ENCODE results near the gene TXNRD1. TPM values are rescaled to one million over a fixed set of nuclear protein-coding genes. Genes with fewer than 3 reads are reported as not detected.

The TXNRD1 gene
- total and polyA plus RNA-seq, 2 donors (not counting 1 experiment from before 2014, with no cell fraction given) = 436 to 1,000 TPM

DNA sequence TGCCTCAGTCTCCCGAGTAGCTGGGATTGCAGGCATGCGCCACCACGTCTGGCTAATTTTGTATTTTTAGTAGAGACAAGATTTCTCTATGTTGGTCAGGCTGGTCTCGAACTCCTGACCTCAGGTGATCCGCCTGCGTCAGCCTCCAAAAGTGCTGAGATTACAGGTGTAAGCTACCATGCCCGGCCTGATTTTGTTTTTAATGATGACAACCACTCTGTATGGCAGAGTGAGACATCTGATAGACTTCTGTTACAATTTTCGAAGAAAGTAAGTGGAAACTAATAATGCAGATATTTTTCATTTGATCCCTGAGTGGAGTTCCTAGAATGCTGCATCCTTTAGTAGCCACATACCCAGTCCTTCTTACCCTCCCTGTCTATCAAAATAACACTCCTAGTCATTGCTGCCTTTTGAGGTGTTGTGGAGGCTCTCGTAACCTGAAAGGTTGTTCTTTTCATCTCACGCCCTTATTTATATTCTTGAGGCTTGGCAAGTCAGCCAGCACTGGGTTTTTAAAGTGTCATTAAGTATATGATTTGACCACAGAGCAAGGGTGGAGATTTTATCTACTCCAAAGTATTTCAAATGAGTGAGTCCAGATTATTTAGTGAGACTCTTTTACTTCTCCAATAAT lies 82.0 kb downstream of the TXNRD1 start:
- Histone ChIP-seq H3K4me1 (ENCODE audit: control insufficient read depth, extremely low read depth, insufficient read depth, low read length) (peaks cover 7% of the 10 kb centered on the region), H3K36me3 (ENCODE audit: control insufficient read depth, insufficient read depth, low read length) (peaks cover 23% of the 10 kb centered on the region), H3K27ac (ENCODE audit: insufficient read depth, low read length) (no peak overlapping the region), H3K4me2 (ENCODE audit: extremely low read depth, insufficient read depth, low read length) (no peak overlapping the region), H2AFZ (ENCODE audit: low read length) (no peak overlapping the region), H4K20me1 (ENCODE audit: control insufficient read depth, extremely low read depth, insufficient read depth, low read length) (peaks cover 7% of the 10 kb centered on the region), H3K27me3 (ENCODE audit: control insufficient read depth, insufficient read depth, low read length) (no peaks in the 10 kb centered on the region), H3K9ac (ENCODE audit: insufficient read depth, low read length) (no peak overlapping the region), H3K4me3 (replicated peaks in 1 of 4; ENCODE audit: control extremely low read depth in 1 of 4, insufficient read depth in 1 of 4, low read depth in 3 of 4, low read length in 4 of 4) (peak overlapping the region in 1 of 4 experiments; percentile 23), H3K79me2 (ENCODE audit: control insufficient read depth, insufficient read depth, low read length) (peaks cover 97% of the 10 kb centered on the region), H3K9me3 (ENCODE audit: control insufficient read depth, insufficient read depth, low read depth, low read length) (no peaks in the 10 kb centered on the region)
- DNase-seq (ENCODE audit: low read depth in 2 of 2) = peak in 1 of 2 donors; percentile 55
- TF ChIP-seq, protein P1, sequence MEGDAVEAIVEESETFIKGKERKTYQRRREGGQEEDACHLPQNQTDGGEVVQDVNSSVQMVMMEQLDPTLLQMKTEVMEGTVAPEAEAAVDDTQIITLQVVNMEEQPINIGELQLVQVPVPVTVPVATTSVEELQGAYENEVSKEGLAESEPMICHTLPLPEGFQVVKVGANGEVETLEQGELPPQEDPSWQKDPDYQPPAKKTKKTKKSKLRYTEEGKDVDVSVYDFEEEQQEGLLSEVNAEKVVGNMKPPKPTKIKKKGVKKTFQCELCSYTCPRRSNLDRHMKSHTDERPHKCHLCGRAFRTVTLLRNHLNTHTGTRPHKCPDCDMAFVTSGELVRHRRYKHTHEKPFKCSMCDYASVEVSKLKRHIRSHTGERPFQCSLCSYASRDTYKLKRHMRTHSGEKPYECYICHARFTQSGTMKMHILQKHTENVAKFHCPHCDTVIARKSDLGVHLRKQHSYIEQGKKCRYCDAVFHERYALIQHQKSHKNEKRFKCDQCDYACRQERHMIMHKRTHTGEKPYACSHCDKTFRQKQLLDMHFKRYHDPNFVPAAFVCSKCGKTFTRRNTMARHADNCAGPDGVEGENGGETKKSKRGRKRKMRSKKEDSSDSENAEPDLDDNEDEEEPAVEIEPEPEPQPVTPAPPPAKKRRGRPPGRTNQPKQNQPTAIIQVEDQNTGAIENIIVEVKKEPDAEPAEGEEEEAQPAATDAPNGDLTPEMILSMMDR (conservative IDR thresholded peaks at IDR 0.05 in 1 of 2, IDR thresholded peaks at IDR 0.05 in 1 of 2; ENCODE audit: low read depth in 1 of 2, low read length in 2 of 2) = no peak
- no peak for TF ChIP-seq EZH2 (IDR thresholded peaks at IDR 0.05; ENCODE audit: low read length, missing control alignments)

DNA sequence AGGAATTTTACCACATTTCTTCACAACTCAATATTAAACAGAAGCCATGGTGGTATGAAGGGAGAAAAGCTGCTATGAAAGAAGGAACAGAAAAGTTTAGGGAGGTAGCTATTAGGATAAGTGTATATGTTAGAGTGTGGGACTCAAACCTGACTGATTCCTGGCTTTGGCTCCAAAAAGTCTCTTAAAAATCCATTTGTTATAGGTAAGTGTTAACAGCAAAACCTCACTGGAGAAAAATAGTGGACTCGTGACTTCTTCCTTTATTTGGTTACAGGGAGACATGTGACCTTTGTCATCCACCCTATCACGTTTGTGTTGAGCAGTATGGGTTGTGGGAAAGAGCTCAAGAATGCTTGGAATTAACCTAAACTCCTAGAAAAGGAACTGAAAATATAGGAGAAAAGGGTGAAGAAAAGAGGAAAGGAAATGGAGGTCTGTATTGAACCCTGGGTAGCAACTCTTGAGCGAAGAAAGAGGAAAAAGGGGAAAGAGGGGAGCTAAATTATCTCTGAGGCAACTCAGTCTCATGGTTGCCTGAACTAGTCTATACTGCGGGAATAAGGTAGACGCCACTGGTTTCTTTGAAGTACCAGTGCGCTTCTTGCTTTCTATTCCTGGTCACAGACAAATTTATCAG lies 84.4 kb downstream of the TXNRD1 start:
- Histone ChIP-seq H2AFZ (ENCODE audit: low read length) (no peak overlapping the region), H3K4me3 (replicated peaks in 1 of 4; ENCODE audit: control extremely low read depth in 1 of 4, insufficient read depth in 1 of 4, low read depth in 3 of 4, low read length in 4 of 4) (no peak overlapping the region), H3K4me2 (ENCODE audit: extremely low read depth, insufficient read depth, low read length) (no peak overlapping the region), H3K9me3 (ENCODE audit: control insufficient read depth, insufficient read depth, low read depth, low read length) (no peaks in the 10 kb centered on the region), H3K4me1 (ENCODE audit: control insufficient read depth, extremely low read depth, insufficient read depth, low read length) (peaks cover 5% of the 10 kb centered on the region), H3K36me3 (ENCODE audit: control insufficient read depth, insufficient read depth, low read length) (peaks cover 10% of the 10 kb centered on the region), H3K27ac (ENCODE audit: insufficient read depth, low read length) (no peak overlapping the region), H3K27me3 (ENCODE audit: control insufficient read depth, insufficient read depth, low read length) (no peaks in the 10 kb centered on the region), H3K79me2 (ENCODE audit: control insufficient read depth, insufficient read depth, low read length) (peaks cover 97% of the 10 kb centered on the region), H3K9ac (ENCODE audit: insufficient read depth, low read length) (no peak overlapping the region), H4K20me1 (ENCODE audit: control insufficient read depth, extremely low read depth, insufficient read depth, low read length) (peaks cover 4% of the 10 kb centered on the region)
- DNase-seq (ENCODE audit: low read depth in 2 of 2) = peak in 1 of 2 donors; percentile 23
- TF ChIP-seq, protein P1 (conservative IDR thresholded peaks at IDR 0.05 in 1 of 2, IDR thresholded peaks at IDR 0.05 in 1 of 2; ENCODE audit: low read depth in 1 of 2, low read length in 2 of 2) = no peak
- no peak for TF ChIP-seq EZH2 (IDR thresholded peaks at IDR 0.05; ENCODE audit: low read length, missing control alignments)

DNA sequence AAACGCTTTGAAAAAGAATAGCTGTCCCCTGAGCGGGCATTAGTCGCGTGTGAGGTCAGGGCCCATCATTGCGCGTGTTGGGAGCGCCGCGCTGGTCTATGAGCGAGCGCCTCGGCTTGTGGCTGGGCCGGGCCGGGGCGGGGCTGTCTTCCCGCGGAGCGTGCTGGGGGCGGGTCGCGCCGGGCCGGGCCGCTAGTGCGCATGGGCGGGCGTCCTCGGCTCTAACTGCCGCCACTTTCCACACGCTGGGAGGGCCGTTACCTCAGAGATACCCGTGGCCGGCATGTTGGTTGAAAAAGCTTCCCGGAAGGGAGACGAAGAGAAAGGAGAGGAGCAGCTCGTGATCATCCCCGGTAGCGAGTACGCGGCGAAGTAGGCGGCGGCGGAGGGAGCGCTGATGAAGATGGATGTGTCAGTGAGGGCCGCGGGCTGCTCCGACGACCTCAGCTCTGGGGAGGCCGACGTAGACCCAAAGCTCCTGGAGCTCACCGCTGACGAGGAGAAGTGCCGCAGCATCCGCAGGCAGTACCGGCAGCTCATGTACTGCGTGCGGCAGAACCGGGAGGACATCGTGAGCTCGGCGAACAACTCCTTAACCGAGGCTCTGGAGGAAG lies 88.1 kb downstream of the TXNRD1 start, which contains the start of gene EID3:
EID3 (plus strand) TSS at position 202 of the 614 bp plus-strand sequence; CDS start at position 398, 196 bp downstream.
- no peaks in the 10 kb centered on the region for H3K36me3 ChIP-seq (ENCODE audit: control insufficient read depth, insufficient read depth, low read length)

More for the DNA sequence above, 88.1 kb downstream of the TXNRD1 start, which contains the start of gene EID3:
- TF ChIP-seq, protein P1 (conservative IDR thresholded peaks at IDR 0.05 in 1 of 2, IDR thresholded peaks at IDR 0.05 in 1 of 2; ENCODE audit: low read depth in 1 of 2, low read length in 2 of 2) = no peak
- no peak for TF ChIP-seq EZH2 (IDR thresholded peaks at IDR 0.05; ENCODE audit: low read length, missing control alignments)
- peak within 1 kb of the TSS; percentile 27 to 59 (median 52) for H3K4me3 ChIP-seq (replicated peaks in 1 of 4; ENCODE audit: control extremely low read depth in 1 of 4, insufficient read depth in 1 of 4, low read depth in 3 of 4, low read length in 4 of 4)
- peaks cover 15% of the 10 kb centered on the region for H4K20me1 ChIP-seq (ENCODE audit: control insufficient read depth, extremely low read depth, insufficient read depth, low read length)
- peaks cover 11% of the 10 kb centered on the region for H3K4me1 ChIP-seq (ENCODE audit: control insufficient read depth, extremely low read depth, insufficient read depth, low read length)
- peak within 1 kb of the TSS; percentile 60 for H3K9ac ChIP-seq (ENCODE audit: insufficient read depth, low read length)
- H3K4me2 ChIP-seq (ENCODE audit: extremely low read depth, insufficient read depth, low read length) = peak within 1 kb of the TSS; percentile 85
- H3K27me3 ChIP-seq (ENCODE audit: control insufficient read depth, insufficient read depth, low read length) = no peaks in the 10 kb centered on the region
- H3K9me3 ChIP-seq (ENCODE audit: control insufficient read depth, insufficient read depth, low read depth, low read length) = no peaks in the 10 kb centered on the region
- H2AFZ ChIP-seq (ENCODE audit: low read length) = no peak within 1 kb of the TSS
- H3K79me2 ChIP-seq (ENCODE audit: control insufficient read depth, insufficient read depth, low read length) = peaks cover 95% of the 10 kb centered on the region
- peak; percentile 75 to 81 for DNase-seq (ENCODE audit: low read depth in 2 of 2)
- H3K27ac ChIP-seq (ENCODE audit: insufficient read depth, low read length) = peak within 1 kb of the TSS; percentile 81
